Lung microvascular endothelial cell (primary cell): ENCODE data around the gene ERBB4. TPM values are rescaled to one million over a fixed set of nuclear protein-coding genes. Genes with fewer than 3 reads are reported as not detected.
A peak's percentile ranks its signal among the peaks of the same experiment; 100 is the strongest.

Source experiments
- DNase-seq, 2 donors: peaks; one replicate each; pipeline versions ENCODE4 v3.0.0 to v3.0.0-alpha.2; 2010; ENCODE audit warnings: low read depth in 2 of 2
- total RNA-seq: library from RNA; depleted of rRNA; stranded (reverse); fragments of >200 nt; gene quantifications from 2 replicates; pipeline ENCODE4 v1.2.1, GENCODE V29; 2014

The ERBB4 gene
- total RNA-seq, 1 donor from 2014 or later: under 0.01 TPM

DNA sequence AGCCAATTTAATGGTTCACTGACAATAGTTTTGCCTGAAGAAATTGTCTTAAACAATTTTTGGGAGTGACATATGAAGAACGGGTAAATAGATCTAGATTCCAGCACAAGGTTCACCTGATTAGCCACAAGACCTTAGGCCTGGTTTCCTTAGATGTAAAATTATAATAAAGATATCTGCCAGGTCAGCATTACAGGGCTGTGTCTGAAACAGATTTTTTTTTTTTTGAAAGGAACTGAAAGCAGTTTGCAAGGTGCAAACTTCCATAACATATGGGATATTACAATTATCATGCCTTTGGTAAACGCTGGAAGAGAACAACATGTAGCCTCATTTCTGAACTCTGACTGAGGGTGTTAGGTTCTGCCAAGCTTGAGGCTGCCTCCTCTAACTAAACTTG lies 599.4 kb downstream of the ERBB4 start:
- DNase-seq: no peak

DNA sequence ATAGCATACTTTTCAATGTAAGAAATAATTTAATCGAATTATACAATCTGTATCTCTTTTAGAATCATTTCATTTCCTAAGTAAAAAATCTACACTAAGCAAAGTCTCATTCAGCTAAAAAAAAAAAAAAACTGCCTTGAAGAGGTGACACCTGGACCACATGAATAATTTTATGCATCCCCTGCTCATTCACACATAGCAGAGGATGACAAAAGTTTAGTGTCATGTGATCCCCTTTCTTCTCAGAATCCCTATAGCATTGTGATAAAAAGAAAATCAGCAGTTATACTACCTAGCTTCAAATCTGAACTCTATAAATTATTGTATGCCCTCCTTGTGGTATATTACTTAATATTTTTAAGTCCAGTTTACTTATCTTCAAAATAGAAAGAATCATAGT lies 603.8 kb downstream of the ERBB4 start:
- no peak for DNase-seq

DNA sequence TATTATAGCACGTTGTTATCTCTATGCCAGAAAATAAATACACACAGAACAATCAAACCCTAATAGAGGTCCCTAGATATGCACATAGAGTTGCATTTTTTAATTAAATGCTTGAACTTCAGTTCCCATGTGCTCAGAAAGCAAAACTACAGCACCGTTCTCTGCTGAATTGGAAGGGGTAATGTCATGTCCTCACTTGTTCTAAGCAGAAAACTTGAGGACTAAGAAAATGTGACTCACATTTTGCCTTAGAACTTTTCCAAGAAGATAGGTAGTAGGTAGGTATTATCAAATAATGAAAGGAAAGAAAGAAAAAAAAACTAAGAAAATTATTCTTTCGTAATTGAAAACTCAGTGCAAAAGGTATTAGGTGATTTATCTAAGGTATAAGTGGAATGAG lies 607.3 kb downstream of the ERBB4 start:
- DNase-seq: no peak

DNA sequence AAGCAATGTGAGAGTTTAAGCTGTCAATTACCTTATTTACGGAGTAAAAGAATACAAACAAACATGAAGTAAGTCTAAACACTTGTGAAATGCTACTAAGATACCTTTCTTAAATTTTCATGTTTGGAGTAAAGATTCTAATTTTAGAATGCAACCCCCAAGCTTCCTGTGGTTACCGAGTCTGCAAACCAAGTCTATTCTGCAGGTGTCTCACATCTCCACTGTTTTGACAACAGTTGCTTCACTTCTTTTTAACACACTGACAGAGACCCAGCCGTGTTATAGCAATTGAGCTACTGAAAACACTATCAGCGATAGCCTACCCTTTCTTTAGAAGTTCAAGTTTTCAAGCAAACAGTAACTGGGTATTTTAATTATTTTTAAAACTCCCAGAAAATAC lies 608.3 kb downstream of the ERBB4 start:
- no peak for DNase-seq

DNA sequence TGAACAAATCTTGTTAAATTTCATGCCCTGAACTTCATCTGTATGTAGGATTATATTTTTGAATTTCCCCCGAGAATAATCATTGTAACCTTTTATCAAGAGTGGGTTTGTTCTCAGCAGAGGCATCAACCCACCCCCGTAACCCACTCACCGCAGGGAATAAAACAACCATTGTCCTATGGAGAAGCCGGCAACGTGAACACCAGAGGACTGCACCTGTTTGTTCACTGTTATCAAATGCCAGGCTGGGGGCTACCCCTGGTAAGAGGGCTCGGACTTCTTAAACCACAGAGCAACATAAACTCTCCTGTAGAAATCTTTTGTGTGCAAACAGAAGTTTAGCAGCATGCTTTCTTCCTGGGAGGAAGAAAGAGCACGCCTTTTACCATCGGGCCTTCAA lies 610.4 kb downstream of the ERBB4 start:
- DNase-seq: no peak

DNA sequence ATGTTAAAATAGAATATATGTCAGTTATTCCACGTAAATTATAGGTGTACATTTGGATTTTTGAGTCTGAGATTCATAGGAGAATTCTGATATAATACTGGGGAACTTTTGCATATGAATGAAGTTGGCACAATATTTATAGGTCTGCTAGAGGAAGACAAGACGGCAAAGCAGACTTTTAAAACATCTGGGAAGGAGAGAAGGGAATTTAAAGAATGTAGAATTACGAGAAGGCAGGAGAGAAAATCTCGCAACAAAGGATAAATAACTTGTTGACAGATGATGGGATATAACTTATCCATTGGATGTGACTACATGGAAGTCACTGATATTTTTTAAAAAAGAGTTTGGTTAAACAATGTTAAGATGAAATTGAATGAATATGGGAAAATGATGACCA lies 615.6 kb downstream of the ERBB4 start:
- no peak for DNase-seq

DNA sequence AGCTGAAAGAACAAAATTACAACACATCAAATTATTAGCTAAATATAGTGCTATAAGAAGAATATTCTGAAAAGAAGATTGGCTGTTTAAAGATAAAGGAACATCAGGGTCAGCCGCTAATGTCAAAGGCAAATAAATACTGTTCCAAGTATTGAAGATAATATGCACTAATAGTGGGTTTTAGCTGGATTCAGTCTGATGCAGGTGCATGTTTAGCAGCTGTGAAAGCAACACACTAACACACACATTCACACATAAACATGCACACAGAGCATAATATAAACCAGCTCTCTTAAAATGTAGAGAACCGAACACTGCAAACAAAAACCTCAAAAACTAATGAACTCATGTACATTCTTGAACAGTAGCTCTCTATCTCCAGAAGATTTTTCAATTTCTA lies 634.6 kb downstream of the ERBB4 start:
- DNase-seq: no peak

DNA sequence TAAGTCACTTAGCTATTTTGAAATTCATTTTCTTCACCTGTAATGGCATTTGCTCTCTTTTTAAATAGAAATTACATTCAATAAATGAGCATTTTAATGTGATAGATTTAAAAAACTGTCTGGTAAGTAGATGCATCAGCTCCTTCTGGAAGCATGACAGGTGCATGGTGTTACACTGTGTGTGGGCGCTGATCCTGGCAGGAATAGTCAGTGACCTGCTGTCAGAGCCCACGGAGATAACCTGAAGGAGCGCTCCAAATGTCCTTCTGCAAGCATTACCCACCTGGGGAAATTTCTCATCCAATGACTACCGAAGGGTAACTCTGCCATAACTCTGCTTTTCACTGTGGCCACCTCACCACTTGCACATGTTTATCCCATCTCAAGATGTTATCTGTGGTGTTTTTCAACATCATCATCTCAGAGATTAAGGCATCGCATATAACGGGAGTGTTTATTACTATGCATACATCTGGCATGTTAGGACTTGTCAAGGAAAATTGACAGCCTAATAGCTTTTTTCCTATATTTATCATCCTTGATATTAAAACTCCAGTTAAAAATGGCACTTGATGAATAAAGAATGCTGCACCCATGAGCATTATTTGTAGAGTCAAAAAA lies 637.3 kb downstream of the ERBB4 start:
- no peak for DNase-seq

DNA sequence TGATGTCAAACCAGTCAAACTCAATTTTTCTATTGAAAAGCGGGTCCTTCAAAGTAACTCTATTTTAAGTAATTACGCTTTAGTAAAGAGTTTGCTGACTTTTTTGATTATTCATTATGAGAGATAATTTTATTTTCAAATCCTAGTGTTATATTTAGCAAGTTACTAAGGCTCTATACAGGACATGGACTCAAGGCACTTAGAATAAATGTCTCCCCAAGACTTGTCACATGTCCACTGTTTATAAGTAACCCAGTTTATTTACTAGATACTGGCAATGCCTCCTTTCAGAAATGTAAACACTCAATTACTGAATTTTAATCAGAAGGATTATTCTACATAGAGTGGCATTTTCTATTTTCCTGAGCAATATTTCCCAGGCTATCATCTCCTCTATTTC lies 638.1 kb downstream of the ERBB4 start:
- DNase-seq: no peak

DNA sequence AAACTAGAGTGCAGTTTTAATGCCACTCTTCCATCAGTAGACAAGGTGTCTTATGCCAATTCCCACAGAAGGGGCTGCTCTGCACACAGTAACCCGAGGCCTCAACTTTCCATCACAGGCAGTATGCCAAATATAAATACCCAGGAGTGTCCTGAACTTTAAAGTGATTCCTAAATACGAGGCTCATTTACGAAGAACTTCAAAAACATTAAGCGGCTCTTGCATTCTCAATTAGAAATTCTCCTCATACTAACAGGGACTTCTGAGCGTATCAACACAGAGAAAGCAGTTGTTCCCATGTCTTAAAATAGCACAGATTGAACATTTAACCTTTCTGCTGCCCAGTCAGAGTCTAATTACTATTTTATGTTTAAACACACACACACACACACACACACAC lies 638.6 kb downstream of the ERBB4 start:
- DNase-seq: no peak

DNA sequence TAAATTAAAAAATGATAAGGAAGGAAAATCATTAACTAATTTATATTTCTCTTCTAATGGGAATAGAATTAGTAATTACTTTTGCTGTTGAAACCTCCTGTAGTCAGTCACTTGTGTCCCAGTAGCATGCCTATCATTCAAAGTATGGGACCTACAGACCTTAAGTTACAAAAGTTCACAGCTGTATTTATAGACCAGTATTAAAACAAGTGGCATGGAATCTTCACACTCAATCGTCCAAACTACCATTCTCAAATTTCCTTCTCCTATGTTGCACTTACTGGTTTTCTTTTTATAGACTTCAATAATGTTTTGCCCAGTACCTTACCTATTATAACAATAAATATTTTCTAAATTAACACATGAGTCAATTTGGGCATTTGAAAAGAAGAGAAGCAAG lies 639.9 kb downstream of the ERBB4 start:
- DNase-seq: no peak

DNA sequence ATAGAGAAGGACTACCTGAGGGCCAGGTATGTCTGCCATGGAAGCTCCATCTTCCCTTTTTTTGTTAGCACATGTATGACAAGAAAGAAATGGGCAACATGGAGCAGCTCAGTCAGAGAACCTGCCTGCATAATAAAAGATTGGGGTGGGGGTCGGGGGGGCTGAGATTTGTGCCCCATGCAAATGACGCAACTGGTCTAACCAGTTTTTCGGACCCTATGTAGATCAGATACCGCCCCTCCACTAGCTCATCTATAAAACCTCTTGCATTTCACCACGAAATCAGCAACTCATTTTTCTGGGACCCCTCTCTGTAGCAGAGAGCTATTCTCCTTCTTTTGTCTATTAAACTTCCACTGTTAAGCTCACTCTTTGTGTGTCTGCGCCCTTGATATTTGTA lies 657.2 kb downstream of the ERBB4 start:
- no peak for DNase-seq

DNA sequence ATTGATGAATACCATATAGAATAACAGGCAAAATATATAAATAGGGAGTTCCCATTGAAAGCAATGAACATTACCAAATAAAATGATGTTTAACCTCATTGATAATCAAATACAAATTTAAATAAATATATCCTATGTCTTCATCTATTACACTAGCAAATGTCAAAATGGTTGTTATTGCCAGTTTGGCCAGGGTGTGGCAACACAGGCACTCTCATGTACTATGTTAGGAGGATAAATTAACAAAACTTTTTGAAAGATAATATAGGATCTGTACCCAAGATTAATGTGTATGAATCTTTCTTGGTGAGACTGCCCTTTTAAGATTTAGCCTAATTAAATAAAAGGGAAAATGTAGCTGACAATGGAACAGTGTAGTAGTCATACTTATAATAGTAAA lies 659.3 kb downstream of the ERBB4 start:
- peak; percentile 28 to 32 for DNase-seq

DNA sequence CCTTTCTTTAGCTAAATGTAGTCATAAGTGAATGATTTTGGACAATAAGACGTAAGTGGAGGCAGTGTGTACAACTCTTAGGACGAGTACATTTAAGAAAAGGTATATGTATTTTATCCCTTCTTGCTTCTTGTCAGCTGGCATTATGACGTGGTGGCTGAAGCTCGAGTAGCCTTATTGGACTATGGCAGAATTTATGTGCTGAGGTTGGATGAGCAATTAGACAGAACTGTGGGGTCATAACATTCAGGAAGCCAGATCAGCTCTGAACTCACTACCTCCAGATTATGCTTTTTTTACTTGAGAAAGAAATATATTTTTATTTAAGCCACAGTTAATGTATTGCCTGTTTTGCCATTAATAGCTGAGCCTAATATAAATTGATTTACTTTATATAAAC lies 661.5 kb downstream of the ERBB4 start:
- peak in 1 of 2 donors; percentile 64 for DNase-seq

DNA sequence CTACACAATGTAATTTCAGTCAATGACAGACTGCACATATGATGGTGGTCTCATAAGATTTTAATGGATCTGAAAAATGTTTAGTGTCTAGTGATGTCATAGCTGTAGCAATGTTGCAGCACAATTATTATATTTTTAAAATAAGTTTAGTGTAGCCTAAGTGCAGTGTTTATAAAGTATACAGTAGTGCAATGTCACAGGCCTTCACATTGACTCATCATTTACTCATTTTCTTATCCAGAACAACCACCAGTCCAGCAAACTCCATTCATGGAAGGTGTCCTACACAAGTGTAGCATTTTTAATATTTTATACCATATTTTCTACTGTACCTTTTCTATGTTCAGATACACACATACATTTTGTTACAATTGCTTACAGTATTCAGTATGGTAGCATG lies 663.1 kb downstream of the ERBB4 start:
- peak in 1 of 2 donors; percentile 1 for DNase-seq

DNA sequence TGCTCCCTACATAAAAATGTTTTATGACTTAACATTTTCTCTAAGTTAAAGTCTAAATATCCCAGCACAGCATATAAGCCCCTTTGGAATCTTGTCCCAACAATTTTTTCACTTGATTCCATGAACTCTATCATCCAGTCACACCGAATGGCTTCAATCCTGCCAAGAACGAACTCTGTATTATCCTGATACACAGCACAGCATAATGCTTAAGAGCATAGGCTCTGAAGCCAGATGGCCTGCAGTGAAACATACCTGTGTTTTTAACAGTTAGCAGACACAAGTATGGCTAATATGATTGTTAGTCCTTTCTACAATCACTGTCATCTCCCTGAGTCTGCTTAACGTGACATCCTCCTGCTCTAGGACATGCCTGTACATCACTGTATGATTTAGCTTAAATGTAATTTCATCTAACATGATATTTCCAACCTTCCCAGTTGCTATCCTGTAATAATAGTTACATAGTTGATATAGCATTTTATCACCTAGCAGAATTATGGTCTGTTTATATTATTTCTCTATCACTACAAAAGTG lies 669.5 kb downstream of the ERBB4 start:
- DNase-seq: no peak

DNA sequence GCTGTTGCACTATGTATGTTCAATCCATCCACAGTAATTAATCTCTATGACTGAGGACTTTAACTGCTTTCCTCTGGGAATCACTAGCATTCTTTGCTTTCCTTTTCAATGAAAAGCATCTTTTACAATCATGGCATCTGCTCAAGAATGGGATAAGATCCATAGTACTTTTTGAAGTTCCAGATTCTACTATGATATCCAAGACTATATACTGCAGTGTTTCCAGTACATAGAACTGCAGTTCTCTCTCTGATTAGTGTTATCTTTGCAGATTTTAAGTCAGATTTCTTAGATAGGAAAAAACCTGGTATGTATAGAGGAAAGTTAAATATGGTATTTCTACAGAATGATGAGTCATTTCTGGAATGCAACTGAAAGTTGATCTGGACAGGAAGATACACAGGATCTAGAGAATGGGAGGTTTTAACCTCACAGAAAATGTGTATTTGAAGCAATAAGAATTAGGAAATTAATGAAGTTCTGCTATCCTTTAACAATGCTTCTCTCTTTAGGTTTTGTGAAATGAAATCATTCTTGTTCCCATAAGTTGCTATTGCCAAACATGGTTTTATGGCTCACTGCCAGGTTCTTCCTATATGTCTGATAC lies 670.7 kb downstream of the ERBB4 start:
- peak; percentile 46 to 52 for DNase-seq

DNA sequence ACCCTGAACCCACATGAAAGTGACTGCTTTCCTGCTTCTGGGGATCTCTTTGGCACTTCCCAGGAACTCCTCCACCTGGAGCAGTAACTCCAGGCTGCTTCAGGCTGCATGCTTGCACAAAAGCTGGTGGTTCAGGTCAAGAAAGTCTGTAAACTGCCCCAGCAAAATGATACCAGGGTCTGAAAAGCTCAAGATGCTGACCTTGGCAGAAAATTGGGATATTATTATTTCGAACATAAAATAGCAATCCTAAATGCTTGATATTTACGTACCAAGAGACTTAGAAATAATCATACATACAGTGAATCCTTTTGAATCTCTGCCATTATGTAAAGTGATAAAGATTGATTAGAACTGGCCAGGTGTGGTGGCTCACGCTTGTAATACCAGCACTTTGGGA lies 674.3 kb downstream of the ERBB4 start:
- no peak for DNase-seq

DNA sequence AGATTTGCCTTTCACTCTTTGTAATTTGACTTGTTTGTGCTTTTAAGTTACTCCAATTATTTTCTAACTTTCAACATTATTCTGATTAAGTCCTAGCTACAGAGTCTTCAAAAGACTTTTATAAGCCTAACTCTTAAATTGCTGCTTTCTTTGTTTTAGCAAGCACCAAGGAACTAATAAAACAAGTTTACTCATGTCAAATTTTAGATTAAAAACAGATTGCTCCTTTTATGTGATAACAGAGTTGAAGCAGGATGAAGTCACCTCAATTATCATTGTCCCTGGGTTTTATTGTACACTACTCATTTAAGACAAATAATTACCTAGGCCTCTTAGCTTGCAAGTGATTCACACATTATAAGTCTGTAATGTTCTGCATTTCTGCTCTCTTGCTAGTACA lies 678.4 kb downstream of the ERBB4 start:
- DNase-seq: no peak

DNA sequence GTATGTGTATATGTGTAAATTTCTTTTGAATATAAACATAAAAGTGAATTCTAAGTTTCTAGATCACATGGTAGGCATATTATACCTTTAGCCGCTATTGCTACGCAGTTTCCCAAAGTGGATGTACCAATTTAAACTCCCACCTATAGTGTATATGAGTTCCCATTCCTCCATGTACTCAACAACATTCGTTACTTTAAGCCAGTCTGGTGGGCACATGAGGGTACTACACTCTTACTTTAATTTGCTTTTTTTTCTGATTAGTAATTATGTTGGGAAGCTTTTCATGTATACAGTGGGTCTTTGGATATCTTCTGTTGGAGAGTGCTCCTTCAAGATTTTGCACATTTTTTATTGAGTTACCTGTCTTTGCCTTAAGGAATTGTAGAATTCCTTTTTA lies 683.8 kb downstream of the ERBB4 start:
- no peak for DNase-seq

DNA sequence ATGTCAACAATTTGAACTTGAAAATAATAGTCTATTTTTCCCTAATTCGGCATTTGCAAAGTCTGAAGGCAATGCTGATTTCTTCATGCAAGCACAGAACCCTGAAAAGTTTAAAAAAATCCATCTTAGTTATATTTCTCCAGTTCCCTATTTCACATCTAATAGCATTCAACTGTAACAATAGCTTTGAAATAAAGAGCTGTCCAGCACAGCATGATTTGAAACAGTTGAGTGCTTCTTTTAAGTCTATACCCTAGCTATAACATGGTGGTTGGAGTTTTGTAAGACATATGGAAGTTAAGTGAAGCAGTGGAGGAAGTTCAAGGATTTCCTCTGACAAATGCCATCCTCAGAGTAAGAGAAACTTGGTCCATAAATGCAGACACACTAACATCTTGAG lies 691.9 kb downstream of the ERBB4 start:
- no peak for DNase-seq

DNA sequence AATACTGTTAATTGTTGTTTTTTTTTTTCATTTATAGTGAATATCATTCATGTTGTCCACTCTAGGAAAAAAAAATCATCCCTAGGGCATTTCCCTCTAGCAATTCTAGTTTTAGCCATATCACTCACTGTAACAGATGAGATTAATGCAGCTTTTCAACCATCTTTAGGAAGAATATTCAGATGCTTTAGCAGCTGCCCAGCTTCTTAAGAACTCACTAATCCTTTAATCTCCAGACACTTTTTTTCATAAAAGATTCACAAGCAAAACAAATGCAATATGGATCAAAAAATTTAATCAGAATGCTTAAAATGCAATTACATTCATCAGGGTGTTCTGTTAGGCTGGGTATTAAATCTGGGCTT lies 692.6 kb downstream of the ERBB4 start:
- no peak for DNase-seq

DNA sequence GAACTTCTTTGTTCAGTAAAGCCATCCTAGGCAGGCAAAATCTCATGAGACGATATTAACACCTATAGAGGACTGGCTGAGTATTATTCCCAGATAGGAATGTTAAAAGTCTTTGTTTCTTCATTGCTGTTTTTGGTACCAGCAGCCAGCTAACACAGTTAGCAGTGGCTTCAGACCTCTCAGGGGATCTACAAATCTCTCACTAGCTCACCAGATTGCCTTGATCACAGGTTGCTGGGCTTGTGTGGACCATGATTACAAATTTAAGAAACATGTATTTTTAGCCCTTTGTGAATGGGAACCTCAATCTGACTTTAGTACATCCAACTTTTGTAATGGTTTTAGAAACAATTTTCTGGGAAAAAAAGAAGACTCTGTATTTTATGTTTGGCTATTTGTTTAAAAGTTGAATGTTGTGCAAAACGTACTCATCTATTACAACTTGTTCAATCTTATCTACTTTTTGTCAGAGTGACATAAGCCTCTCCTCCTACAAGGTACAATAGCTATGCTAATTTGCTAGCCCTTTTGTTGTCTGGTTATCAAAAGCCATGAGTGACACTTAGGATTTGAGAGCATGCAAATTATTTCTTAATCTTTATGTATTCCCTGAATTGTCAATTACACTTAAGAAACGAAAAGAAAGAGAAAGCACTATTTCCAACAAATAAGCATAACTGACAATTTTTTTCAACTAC lies 693.1 kb downstream of the ERBB4 start:
- no peak for DNase-seq
